Activated CD4-positive, alpha-beta T cell treated with anti-CD3 and anti-CD28 coated beads, Interleukin-2, Interleukin-6, amounts not matched to agents 100 ng/mL and 50 ng/mL, durations not matched to agents 16 hours and 8 hours (primary cell): ENCODE measurements around the gene NBAS.
"Not testable (repeated sequence)": the region's sequence is repeated elsewhere in the genome, so short reads cannot be mapped to it uniquely, and the experiment has no call there.

Experiments used
- DNase-seq: peaks from one replicate; pipeline ENCODE4 v3.0.0-alpha.2; 2020

Gene NBAS

GRCh38 chr2:15557887-15558311 is 3.2 kb downstream of the NBAS start:
- DNase-seq: no peak

GRCh38 chr2:15556311-15556930 is 4.7 kb downstream of the NBAS start:
- DNase-seq: no peak

- no peak for DNase-seq
Observed at GRCh38 chr2:15555760-15556193, 5.4 kb downstream of the NBAS start.

GRCh38 chr2:15554525-15555218 is 6.5 kb downstream of the NBAS start:
- DNase-seq: no peak

GRCh38 chr2:15553951-15554350 is 7.2 kb downstream of the NBAS start:
- DNase-seq: no peak

- DNase-seq: no peak
Observed at GRCh38 chr2:15553519-15553918, 7.6 kb downstream of the NBAS start.

GRCh38 chr2:15548974-15549373 is 12.2 kb downstream of the NBAS start:
- no peak for DNase-seq

- no peak for DNase-seq
Observed at GRCh38 chr2:15547115-15547876, 13.8 kb downstream of the NBAS start.

GRCh38 chr2:15546297-15547098 is 14.6 kb downstream of the NBAS start:
- DNase-seq: no peak

- DNase-seq: no peak
Observed at GRCh38 chr2:15544227-15544626, 16.9 kb downstream of the NBAS start.

- no peak for DNase-seq
Observed at GRCh38 chr2:15543541-15543940, 17.6 kb downstream of the NBAS start.

- DNase-seq: no peak
Observed at GRCh38 chr2:15543053-15543452, 18.1 kb downstream of the NBAS start.

- DNase-seq: not testable (repeated sequence)
Observed at GRCh38 chr2:15542269-15542668, 18.9 kb downstream of the NBAS start.

GRCh38 chr2:15540523-15540922 is 20.6 kb downstream of the NBAS start:
- DNase-seq: not testable (repeated sequence)

- no peak for DNase-seq
Observed at GRCh38 chr2:15539999-15540398, 21.1 kb downstream of the NBAS start.

- no peak for DNase-seq
Observed at GRCh38 chr2:15538792-15539191, 22.3 kb downstream of the NBAS start.

- no peak for DNase-seq
Observed at GRCh38 chr2:15533860-15534480, 27.2 kb downstream of the NBAS start.

GRCh38 chr2:15532996-15533395 is 28.1 kb downstream of the NBAS start:
- no peak for DNase-seq

- no peak for DNase-seq
Observed at GRCh38 chr2:15531095-15531854, 29.9 kb downstream of the NBAS start.

GRCh38 chr2:15527074-15527739 is 33.9 kb downstream of the NBAS start:
- DNase-seq: peak; percentile 9

- no peak for DNase-seq
Observed at GRCh38 chr2:15521641-15522181, 39.4 kb downstream of the NBAS start.
